IPS-18c (cell line): Measurements from ENCODE around the gene NIBAN1.
A peak's percentile ranks its signal among the peaks of the same experiment; 100 is the strongest.
"Not testable (repeated sequence)": the region's sequence is repeated elsewhere in the genome, so short reads cannot be mapped to it uniquely, and the experiment has no call there.

Experiments
- H3K4me3 ChIP-seq: 2 replicates; pipeline ENCODE4 v1.7.0; 2013; ENCODE audit warnings: low read depth, mild to moderate bottlenecking, low read length, moderate library complexity; ENCODE audit not compliant: insufficient read depth
- H3K9me3 ChIP-seq: one replicate; pipeline ENCODE4 v1.6.1; 2013; ENCODE audit warnings: mild to moderate bottlenecking, low read length, moderate library complexity; ENCODE audit not compliant: control insufficient read depth, insufficient read depth

Gene NIBAN1

GRCh38 chr1:184974056-184974836 lies at the start of gene NIBAN1:
Gene NIBAN1, minus strand, starts transcription at chr1:184974508. Its CDS starts 152 bp downstream, at chr1:184974356.
- H3K4me3 ChIP-seq: peak within 1 kb of the TSS; percentile 69
- H3K9me3 ChIP-seq: no peaks in the 10 kb centered on the region

GRCh38 chr1:185017966-185018365 lies 43.7 kb upstream of the NIBAN1 start:
- H3K4me3 ChIP-seq: no peak overlapping the region
- no peaks in the 10 kb centered on the region for H3K9me3 ChIP-seq

GRCh38 chr1:185017338-185017737 lies 43.0 kb upstream of the NIBAN1 start:
- H3K9me3 ChIP-seq: no peaks in the 10 kb centered on the region
- no peak overlapping the region for H3K4me3 ChIP-seq

- Histone ChIP-seq H3K9me3 (no peaks in the 10 kb centered on the region), H3K4me3 (no peak overlapping the region)
Observed at GRCh38 chr1:185016880-185017279, 42.6 kb upstream of the NIBAN1 start.

GRCh38 chr1:185015631-185016030 lies 41.3 kb upstream of the NIBAN1 start:
- Histone ChIP-seq H3K9me3 (no peaks in the 10 kb centered on the region), H3K4me3 (no peak overlapping the region)

GRCh38 chr1:185014941-185015340 lies 40.6 kb upstream of the NIBAN1 start:
- H3K9me3 ChIP-seq: no peaks in the 10 kb centered on the region
- no peak overlapping the region for H3K4me3 ChIP-seq

GRCh38 chr1:185010361-185010760 lies 36.1 kb upstream of the NIBAN1 start:
- H3K9me3 ChIP-seq: no peaks in the 10 kb centered on the region
- H3K4me3 ChIP-seq: no peak overlapping the region

GRCh38 chr1:185008838-185009237 lies 34.5 kb upstream of the NIBAN1 start:
- Histone ChIP-seq H3K9me3 (no peaks in the 10 kb centered on the region), H3K4me3 (no peak overlapping the region)

- not testable (repeated sequence) for H3K9me3 ChIP-seq, H3K4me3 ChIP-seq
Observed at GRCh38 chr1:185001312-185001880, 27.1 kb upstream of the NIBAN1 start.

- H3K4me3 ChIP-seq, H3K9me3 ChIP-seq: not testable (repeated sequence)
Observed at GRCh38 chr1:184999974-185000373, 25.7 kb upstream of the NIBAN1 start.

- Histone ChIP-seq H3K9me3 (no peaks in the 10 kb centered on the region), H3K4me3 (no peak overlapping the region)
Observed at GRCh38 chr1:184994301-184994700, 20.0 kb upstream of the NIBAN1 start.

- Histone ChIP-seq H3K4me3 (no peak overlapping the region), H3K9me3 (no peaks in the 10 kb centered on the region)
Observed at GRCh38 chr1:184992271-184992670, 18.0 kb upstream of the NIBAN1 start.

GRCh38 chr1:184990204-184990603 lies 15.9 kb upstream of the NIBAN1 start:
- H3K4me3 ChIP-seq: no peak overlapping the region

GRCh38 chr1:184988506-184988905 lies 14.2 kb upstream of the NIBAN1 start:
- Histone ChIP-seq H3K4me3 (no peak overlapping the region), H3K9me3 (no peaks in the 10 kb centered on the region)

More at GRCh38 chr1:184990204-184990603, 15.9 kb upstream of the NIBAN1 start:
- H3K9me3 ChIP-seq: no peaks in the 10 kb centered on the region

- Histone ChIP-seq H3K4me3 (no peak overlapping the region), H3K9me3 (no peaks in the 10 kb centered on the region)
Observed at GRCh38 chr1:184987696-184988095, 13.4 kb upstream of the NIBAN1 start.

- Histone ChIP-seq H3K4me3 (no peak overlapping the region), H3K9me3 (no peaks in the 10 kb centered on the region)
Observed at GRCh38 chr1:184986250-184986649, 11.9 kb upstream of the NIBAN1 start.

- H3K4me3 ChIP-seq: no peak overlapping the region
- no peaks in the 10 kb centered on the region for H3K9me3 ChIP-seq
Observed at GRCh38 chr1:184982002-184982954, 8.0 kb upstream of the NIBAN1 start.

- Histone ChIP-seq H3K9me3 (no peaks in the 10 kb centered on the region), H3K4me3 (no peak overlapping the region)
Observed at GRCh38 chr1:184980726-184981125, 6.4 kb upstream of the NIBAN1 start.
